ENCODE measurements around the gene GFRAL. TPM values are rescaled to one million over a fixed set of nuclear protein-coding genes. Genes with fewer than 3 reads are reported as not detected.

GFRAL gene
- total RNA-seq, 1 donor from 2014 or later = not detected

GRCh38 chr6:55433446-55434130 lies 106.3 kb downstream of the GFRAL start:
- intact Hi-C loops (cut with micrococcal nuclease) = no loop called here

GRCh38 chr6:55437141-55437540 lies 109.9 kb downstream of the GFRAL start:
- intact Hi-C loops (cut with micrococcal nuclease) = no loop called here

- intact Hi-C loops (cut with micrococcal nuclease) = no loop called here
Observed at GRCh38 chr6:55438203-55438602, 110.9 kb downstream of the GFRAL start.

GRCh38 chr6:55443238-55444134 lies 116.2 kb downstream of the GFRAL start:
- intact Hi-C loops (cut with micrococcal nuclease) = loop anchor here (10.0 kb wide), 1 partner anchor 1151 kb away; no protein-coding TSS in a partner anchor

GRCh38 chr6:55445648-55446204 lies 118.5 kb downstream of the GFRAL start:
- intact Hi-C loops (cut with micrococcal nuclease) = loop anchor here (5.0 to 10.0 kb wide), 2 partner anchors 442 to 1149 kb away; no protein-coding TSS in a partner anchor

- intact Hi-C loops (cut with micrococcal nuclease) = loop anchor here (5.0 to 10.0 kb wide), 2 partner anchors 439 to 1147 kb away; no protein-coding TSS in a partner anchor
Observed at GRCh38 chr6:55447891-55448290, 120.6 kb downstream of the GFRAL start.

- intact Hi-C loops (cut with micrococcal nuclease) = loop anchor here (5.0 to 10.0 kb wide), 2 partner anchors 439 to 1146 kb away; no protein-coding TSS in a partner anchor
Observed at GRCh38 chr6:55448451-55448850, 121.2 kb downstream of the GFRAL start.

- intact Hi-C loops (cut with micrococcal nuclease) = loop anchor here (5.0 to 10.0 kb wide), 2 partner anchors 438 to 1146 kb away; no protein-coding TSS in a partner anchor
Observed at GRCh38 chr6:55449225-55449624, 122.0 kb downstream of the GFRAL start.

GRCh38 chr6:55450005-55450404 lies 122.7 kb downstream of the GFRAL start:
- intact Hi-C loops (cut with micrococcal nuclease) = no loop called here

Other genes with a start within 250 kb of the GFRAL start
- gene HCRTR2, start 153.0 kb upstream of the GFRAL start, total RNA-seq = not detected in 2 replicates